ENCODE measurements around the gene NDUFAF7.
"Not testable (repeated sequence)": the region's sequence is repeated elsewhere in the genome, so short reads cannot be mapped to it uniquely, and the experiment has no call there.

Gene NDUFAF7

GRCh38 chr2:37283207-37283606 lies 51.7 kb downstream of the NDUFAF7 start:
- DNase-seq (ENCODE audit: low spot score) = peak; percentile 64

GRCh38 chr2:37284381-37284780 lies 52.9 kb downstream of the NDUFAF7 start:
- DNase-seq (ENCODE audit: low spot score) = peak; percentile 5

- DNase-seq (ENCODE audit: low spot score) = no peak
Measured at GRCh38 chr2:37287966-37288365, 56.5 kb downstream of the NDUFAF7 start.

- DNase-seq (ENCODE audit: low spot score) = no peak
Measured at GRCh38 chr2:37291680-37292079, 60.2 kb downstream of the NDUFAF7 start.

- not testable (repeated sequence) for DNase-seq (ENCODE audit: low spot score)
Measured at GRCh38 chr2:37294858-37295257, 63.4 kb downstream of the NDUFAF7 start.

GRCh38 chr2:37295469-37296073 lies 64.1 kb downstream of the NDUFAF7 start:
- no peak for DNase-seq (ENCODE audit: low spot score)

GRCh38 chr2:37297632-37298031 lies 66.2 kb downstream of the NDUFAF7 start:
- no peak for DNase-seq (ENCODE audit: low spot score)

Measured in GM03348 (cell line).